NCI-H1105 treated with DMSO at 0.1 percent for 48 hours (cell line): ENCODE results near the gene ZFPM1.

Experiments
- DNase-seq: peaks from one replicate; lab custom pipeline; 2025; lab: John Stamatoyannopoulos, UW

ZFPM1 gene

GRCh38 chr16:88539261-88539651, 86.2 kb downstream of the ZFPM1 start:
- DNase-seq, result no peak

GRCh38 chr16:88539652-88540345, 86.7 kb downstream of the ZFPM1 start:
- no peak for DNase-seq

GRCh38 chr16:88540346-88540977, 87.4 kb downstream of the ZFPM1 start:
- DNase-seq, result no peak

GRCh38 chr16:88541831-88542616, 88.9 kb downstream of the ZFPM1 start:
- DNase-seq, result no peak

GRCh38 chr16:88543230-88543813, 90.2 kb downstream of the ZFPM1 start:
- DNase-seq, result no peak

GRCh38 chr16:88545781-88546180, 92.7 kb downstream of the ZFPM1 start:
- no peak for DNase-seq

- DNase-seq, result no peak
Observed at GRCh38 chr16:88548131-88548874, 95.2 kb downstream of the ZFPM1 start.

- no peak for DNase-seq
Observed at GRCh38 chr16:88548985-88549384, 95.9 kb downstream of the ZFPM1 start.

GRCh38 chr16:88549671-88550245, 96.7 kb downstream of the ZFPM1 start:
- no peak for DNase-seq

- DNase-seq, result no peak
Observed at GRCh38 chr16:88550246-88550661, 97.2 kb downstream of the ZFPM1 start.

- no peak for DNase-seq
Observed at GRCh38 chr16:88552166-88552565, 99.1 kb downstream of the ZFPM1 start.

GRCh38 chr16:88552815-88553214, 99.7 kb downstream of the ZFPM1 start:
- DNase-seq, result no peak

GRCh38 chr16:88553739-88554138, 100.7 kb downstream of the ZFPM1 start:
- DNase-seq, result no peak

GRCh38 chr16:88554711-88555264, 101.7 kb downstream of the ZFPM1 start:
- no peak for DNase-seq

GRCh38 chr16:88556294-88556988, 103.4 kb downstream of the ZFPM1 start:
- DNase-seq, result no peak

GRCh38 chr16:88558457-88559442, 105.7 kb downstream of the ZFPM1 start:
- DNase-seq, result peak; percentile 54

- no peak for DNase-seq
Observed at GRCh38 chr16:88560714-88561484, 107.8 kb downstream of the ZFPM1 start.
